Colonic mucosa (tissue), 4 donors: Measurements from ENCODE around the gene ARHGAP22. TPM values are rescaled to one million over a fixed set of nuclear protein-coding genes. Genes with fewer than 3 reads are reported as not detected.

Source experiments
- DNase-seq: peaks from one replicate; pipeline ENCODE4 v3.0.0-alpha.2; 2020
- H3K27ac ChIP-seq: fragments of 200-600 bp; one replicate; pipeline ENCODE4 v1.8.0; 2021
- H3K27me3 ChIP-seq: fragments of 200-600 bp; one replicate; pipeline ENCODE4 v1.8.0; 2021
- H3K36me3 ChIP-seq: fragments of 200-600 bp; one replicate; pipeline ENCODE4 v1.8.0; 2021
- H3K4me1 ChIP-seq: fragments of 200-600 bp; one replicate; pipeline ENCODE4 v1.8.0; 2021; ENCODE audit warnings: mild to moderate bottlenecking
- H3K4me3 ChIP-seq: fragments of 200-600 bp; one replicate; pipeline ENCODE4 v1.8.0; 2021
- H3K9ac ChIP-seq, 2 donors: one replicate each; pipeline ENCODE4 v1.7.0; 2013; ENCODE audit warnings: control low read depth in 2 of 2, low read depth in 2 of 2, low read length in 2 of 2
- H3K9me3 ChIP-seq: fragments of 200-600 bp; one replicate; pipeline ENCODE4 v1.8.0; 2021
- intact Hi-C: fragments of 100-400 bp; cut with DNase I; formaldehyde crosslinking; loops from one replicate; pipeline ENCODE4 v1.14.1; 2022
- total RNA-seq, 2 donors: library from RNA; stranded (reverse); fragmentation: NEBNext Ultra II Directional in 1 of 2; extraction: Animal tissue kit (Norgen Biotek cat#: 25700) in 1 of 2; gene quantifications; one replicate each; pipeline ENCODE4 v1.2.1, GENCODE V29; 2021
- TF ChIP-seq, protein P1 (sequence below): fragments of 200-600 bp; IDR thresholded peaks from one replicate; pipeline ENCODE4 v1.8.0; 2022; ENCODE audit warnings: antibody characterized with exemption, mild to moderate bottlenecking
- donor health status: healthy.
- donor health status: DM: no; HTN: no; CAD: no.
- donor health status: DM: no; HTN: no; CAD: no.

Gene ARHGAP22
- total RNA-seq, 2 donors from 2014 or later = 0.86 to 1.6 TPM

DNA sequence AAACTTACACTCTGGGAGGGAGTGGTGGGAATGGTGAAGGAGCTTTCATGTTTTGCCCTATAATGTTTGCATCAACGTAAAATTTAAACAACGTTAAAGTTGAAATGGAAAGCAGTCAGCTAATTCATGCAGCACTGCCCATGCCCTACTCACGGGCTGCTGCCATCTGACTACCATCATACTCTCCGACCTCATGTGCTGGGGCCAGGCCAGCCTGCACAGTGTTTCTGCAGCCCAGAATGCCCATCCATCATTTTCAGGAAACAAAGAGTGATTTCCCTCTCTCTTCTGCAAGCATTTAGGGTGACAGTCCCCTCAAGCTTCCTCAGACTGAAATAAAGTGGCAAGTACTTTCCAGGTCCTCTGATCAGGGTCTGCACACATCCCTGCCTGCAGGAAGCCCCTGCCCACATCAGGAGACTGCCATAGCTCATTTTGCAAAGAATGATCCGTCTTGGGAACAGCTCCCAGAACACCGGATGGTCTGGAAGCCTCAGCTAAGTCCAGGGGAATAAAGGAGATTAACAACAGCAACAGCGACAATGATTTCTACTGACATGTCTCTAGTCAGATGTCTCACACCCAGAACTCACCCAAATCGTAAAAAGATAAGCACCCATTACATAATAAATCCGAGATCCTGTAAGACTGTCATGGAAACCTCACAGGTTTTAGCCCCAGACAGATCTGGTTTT is 40.3 kb downstream of the ARHGAP22 start:
- TF ChIP-seq, protein P1, sequence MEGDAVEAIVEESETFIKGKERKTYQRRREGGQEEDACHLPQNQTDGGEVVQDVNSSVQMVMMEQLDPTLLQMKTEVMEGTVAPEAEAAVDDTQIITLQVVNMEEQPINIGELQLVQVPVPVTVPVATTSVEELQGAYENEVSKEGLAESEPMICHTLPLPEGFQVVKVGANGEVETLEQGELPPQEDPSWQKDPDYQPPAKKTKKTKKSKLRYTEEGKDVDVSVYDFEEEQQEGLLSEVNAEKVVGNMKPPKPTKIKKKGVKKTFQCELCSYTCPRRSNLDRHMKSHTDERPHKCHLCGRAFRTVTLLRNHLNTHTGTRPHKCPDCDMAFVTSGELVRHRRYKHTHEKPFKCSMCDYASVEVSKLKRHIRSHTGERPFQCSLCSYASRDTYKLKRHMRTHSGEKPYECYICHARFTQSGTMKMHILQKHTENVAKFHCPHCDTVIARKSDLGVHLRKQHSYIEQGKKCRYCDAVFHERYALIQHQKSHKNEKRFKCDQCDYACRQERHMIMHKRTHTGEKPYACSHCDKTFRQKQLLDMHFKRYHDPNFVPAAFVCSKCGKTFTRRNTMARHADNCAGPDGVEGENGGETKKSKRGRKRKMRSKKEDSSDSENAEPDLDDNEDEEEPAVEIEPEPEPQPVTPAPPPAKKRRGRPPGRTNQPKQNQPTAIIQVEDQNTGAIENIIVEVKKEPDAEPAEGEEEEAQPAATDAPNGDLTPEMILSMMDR = no peak
- intact Hi-C loops = no loop called here

DNA sequence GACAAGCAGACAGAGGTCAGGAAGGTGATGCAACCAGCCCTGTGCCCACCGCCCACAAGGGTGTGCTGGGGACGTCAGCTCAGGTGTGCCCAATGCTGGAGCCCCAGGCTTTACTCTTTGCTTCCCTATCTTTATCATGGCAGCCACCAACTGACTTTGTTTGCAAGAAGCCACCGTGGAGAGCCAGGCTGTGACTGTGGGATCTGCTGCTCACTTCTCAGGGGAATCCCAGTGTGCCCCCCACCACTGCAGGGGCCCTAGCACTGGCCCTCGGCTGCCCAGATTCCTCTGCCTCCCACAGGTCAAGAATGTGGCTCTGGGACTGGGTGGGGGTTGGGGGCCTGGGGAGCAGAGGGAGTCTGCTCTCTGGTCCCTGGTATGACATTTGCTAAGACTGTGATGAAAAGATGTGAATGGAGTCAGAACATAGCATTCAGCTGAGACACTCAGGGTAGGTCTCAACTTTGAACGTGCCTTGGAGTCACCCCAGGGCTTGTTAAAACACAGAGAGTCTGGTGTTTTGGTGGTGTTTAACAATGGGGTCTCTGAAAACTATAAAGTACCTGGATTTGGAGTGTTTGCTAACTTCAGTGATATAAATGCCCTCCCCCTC is 47.3 kb downstream of the ARHGAP22 start:
- DNase-seq = no peak
- no peaks in the 10 kb centered on the region for H3K27me3 ChIP-seq
- TF ChIP-seq, protein P1 = no peak
- no peak overlapping the region for H3K27ac ChIP-seq
- H3K4me3 ChIP-seq = no peak overlapping the region
- H3K9me3 ChIP-seq = no peaks in the 10 kb centered on the region
- no peaks in the 10 kb centered on the region for H3K36me3 ChIP-seq
- no peaks in the 10 kb centered on the region for H3K4me1 ChIP-seq
- no peak overlapping the region for H3K9ac ChIP-seq
- intact Hi-C loops = no loop called here

More for the DNA sequence above, 40.3 kb downstream of the ARHGAP22 start:
- Histone ChIP-seq H3K4me3 (no peak overlapping the region), H3K27me3 (no peaks in the 10 kb centered on the region), H3K4me1 (no peaks in the 10 kb centered on the region), H3K9me3 (no peaks in the 10 kb centered on the region), H3K36me3 (no peaks in the 10 kb centered on the region), H3K27ac (no peak overlapping the region), H3K9ac (no peak overlapping the region)
- DNase-seq = no peak

DNA sequence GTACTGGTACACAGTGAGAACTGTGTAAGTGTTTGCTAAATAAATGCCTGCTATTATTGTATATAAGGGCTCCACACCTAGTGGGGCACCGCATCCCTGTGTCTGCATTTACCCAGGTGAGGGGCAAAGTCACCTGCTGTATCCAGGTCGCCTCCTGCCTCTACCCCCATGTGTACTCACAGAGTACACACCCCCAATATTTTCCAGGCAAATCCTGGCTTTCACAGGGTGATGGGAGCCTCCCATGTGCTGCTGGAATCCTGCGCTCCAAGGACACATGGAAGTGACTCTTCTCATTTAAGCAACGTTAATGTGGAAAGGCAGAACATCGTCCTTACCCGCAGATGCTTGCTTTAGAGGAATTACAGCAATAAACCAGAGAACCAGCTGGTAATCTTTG is 48.2 kb downstream of the ARHGAP22 start:
- TF ChIP-seq, protein P1 = no peak
- no peaks in the 10 kb centered on the region for H3K9me3 ChIP-seq
- intact Hi-C loops = no loop called here
- no peak overlapping the region for H3K4me3 ChIP-seq
- no peak overlapping the region for H3K27ac ChIP-seq
- H3K27me3 ChIP-seq = no peaks in the 10 kb centered on the region
- no peak for DNase-seq
- no peaks in the 10 kb centered on the region for H3K4me1 ChIP-seq
- H3K36me3 ChIP-seq = no peaks in the 10 kb centered on the region
- no peak overlapping the region for H3K9ac ChIP-seq

DNA sequence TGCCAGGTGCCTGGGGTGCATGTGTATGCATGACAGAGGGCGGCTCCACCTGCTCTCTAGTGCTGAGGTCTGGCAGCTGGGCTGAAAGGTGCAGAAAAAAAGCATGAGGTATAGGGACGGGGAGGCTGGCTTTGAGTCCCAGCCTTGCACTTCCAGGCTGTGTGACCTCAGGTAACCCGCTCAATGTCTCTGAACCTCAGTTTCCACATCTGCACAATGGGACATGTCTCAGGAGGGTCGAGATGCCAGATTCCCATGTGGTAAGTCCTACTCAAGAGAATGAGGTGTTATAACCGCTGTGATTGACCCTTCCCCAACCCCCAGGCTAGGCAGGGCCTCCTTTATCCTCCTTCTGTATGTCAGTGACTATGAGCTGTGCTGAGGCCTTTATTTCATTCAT is 48.8 kb downstream of the ARHGAP22 start:
- H3K9me3 ChIP-seq = no peaks in the 10 kb centered on the region
- H3K27ac ChIP-seq = no peak overlapping the region
- no peak for DNase-seq
- H3K9ac ChIP-seq = no peak overlapping the region
- intact Hi-C loops = no loop called here
- TF ChIP-seq, protein P1 = no peak
- H3K4me3 ChIP-seq = no peak overlapping the region
- no peaks in the 10 kb centered on the region for H3K36me3 ChIP-seq
- no peaks in the 10 kb centered on the region for H3K4me1 ChIP-seq
- no peaks in the 10 kb centered on the region for H3K27me3 ChIP-seq

DNA sequence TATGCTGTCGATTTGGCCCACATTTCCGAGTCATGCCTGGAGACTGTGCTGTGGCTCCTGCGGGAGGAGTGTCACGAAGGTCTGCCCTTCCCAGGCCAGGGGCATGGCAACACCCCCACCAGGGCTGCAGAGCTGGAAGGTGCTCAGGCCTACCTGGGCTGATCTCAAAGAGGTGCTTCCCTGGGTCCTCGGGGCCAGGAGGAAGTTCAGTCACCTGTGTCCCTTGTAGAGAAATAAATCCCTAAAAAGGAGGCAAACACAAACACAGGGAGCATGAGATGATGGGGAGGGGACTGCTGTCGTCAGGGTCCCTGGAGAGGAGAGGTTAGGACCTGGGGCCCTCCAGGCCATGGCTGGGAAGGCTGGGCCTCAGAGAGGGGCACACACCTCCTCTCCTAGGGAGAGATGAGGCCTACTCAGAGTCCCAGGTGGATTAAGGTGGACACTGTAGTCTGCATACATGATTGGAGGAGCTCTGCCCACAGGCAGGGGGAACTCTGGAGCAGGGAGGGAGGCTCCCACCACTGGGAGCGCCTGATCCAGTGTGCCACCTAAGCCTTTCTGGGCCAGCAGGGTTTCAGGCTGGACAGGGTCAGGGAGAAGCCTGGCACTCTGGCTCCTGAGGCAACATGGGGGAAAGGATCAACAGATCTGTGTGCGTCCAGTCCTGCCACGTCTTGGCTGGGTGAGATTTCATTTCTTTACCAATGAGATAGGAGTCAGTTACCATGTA is 49.4 kb downstream of the ARHGAP22 start:
- Histone ChIP-seq H3K27me3 (no peaks in the 10 kb centered on the region), H3K4me3 (no peak overlapping the region), H3K4me1 (no peaks in the 10 kb centered on the region), H3K36me3 (no peaks in the 10 kb centered on the region), H3K9me3 (no peaks in the 10 kb centered on the region), H3K9ac (no peak overlapping the region), H3K27ac (no peak overlapping the region)
- intact Hi-C loops = no loop called here
- no peak for DNase-seq
- TF ChIP-seq, protein P1 = no peak
